DOHH2 (cell line): Measurements from ENCODE around the gene PKHD1.

Source experiments
- EZH2phosphoT487 ChIP-seq: fragments of 200-600 bp; sonication (generic); IDR thresholded peaks from 2 replicates; pipeline ENCODE4 v1.6.1; 2017; ENCODE audit warnings: borderline replicate concordance, mild to moderate bottlenecking, antibody characterized with exemption, low read length, moderate library complexity, mixed read lengths
- TF ChIP-seq, protein P1 (sequence below): fragments of 200-600 bp; sonication (generic); IDR thresholded peaks from one replicate; pipeline ENCODE4 v1.5.1; 2014; ENCODE audit warnings: antibody characterized with exemption, mild to moderate bottlenecking, low read depth, low read length; ENCODE audit not compliant: poor library complexity, severe bottlenecking

DNA sequence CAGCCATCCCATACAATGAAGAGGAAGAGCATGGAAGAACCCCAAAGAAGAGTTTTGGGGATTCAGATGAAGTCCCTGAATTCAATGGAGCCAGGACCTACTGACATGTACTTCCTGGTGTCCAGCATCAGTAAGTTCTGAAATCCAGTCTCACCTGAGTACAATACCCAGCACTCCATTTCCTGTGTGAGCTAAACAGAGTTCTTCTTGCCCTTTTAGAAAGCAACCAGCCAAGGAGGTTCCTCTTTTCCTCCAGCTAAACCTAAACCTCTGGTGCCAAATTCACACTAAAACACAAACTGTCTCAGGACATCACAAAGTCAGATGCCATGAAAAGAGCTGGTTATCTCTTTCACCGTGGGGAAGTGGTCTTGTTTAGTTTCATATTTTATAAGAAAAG is 71.5 kb downstream of the PKHD1 start:
- TF ChIP-seq, protein P1, sequence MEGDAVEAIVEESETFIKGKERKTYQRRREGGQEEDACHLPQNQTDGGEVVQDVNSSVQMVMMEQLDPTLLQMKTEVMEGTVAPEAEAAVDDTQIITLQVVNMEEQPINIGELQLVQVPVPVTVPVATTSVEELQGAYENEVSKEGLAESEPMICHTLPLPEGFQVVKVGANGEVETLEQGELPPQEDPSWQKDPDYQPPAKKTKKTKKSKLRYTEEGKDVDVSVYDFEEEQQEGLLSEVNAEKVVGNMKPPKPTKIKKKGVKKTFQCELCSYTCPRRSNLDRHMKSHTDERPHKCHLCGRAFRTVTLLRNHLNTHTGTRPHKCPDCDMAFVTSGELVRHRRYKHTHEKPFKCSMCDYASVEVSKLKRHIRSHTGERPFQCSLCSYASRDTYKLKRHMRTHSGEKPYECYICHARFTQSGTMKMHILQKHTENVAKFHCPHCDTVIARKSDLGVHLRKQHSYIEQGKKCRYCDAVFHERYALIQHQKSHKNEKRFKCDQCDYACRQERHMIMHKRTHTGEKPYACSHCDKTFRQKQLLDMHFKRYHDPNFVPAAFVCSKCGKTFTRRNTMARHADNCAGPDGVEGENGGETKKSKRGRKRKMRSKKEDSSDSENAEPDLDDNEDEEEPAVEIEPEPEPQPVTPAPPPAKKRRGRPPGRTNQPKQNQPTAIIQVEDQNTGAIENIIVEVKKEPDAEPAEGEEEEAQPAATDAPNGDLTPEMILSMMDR: no peak
- TF ChIP-seq EZH2phosphoT487: no peak
